ENCODE results near the gene DNASE1L3. TPM values are rescaled to one million over a fixed set of nuclear protein-coding genes. Genes with fewer than 3 reads are reported as not detected.

DNASE1L3 gene
- total and polyA plus RNA-seq, 2 donors (not counting 3 experiments of a cell fraction or from before 2014, with no cell fraction given): 0.95 to 1.3 TPM

- Histone ChIP-seq H3K4me1 (ENCODE audit: control insufficient read depth, extremely low read depth, insufficient read depth, low read length) (no peaks in the 10 kb centered on the region), H3K36me3 (ENCODE audit: control insufficient read depth in 2 of 2, extremely low read depth in 1 of 2, insufficient read depth in 2 of 2, low read length in 2 of 2) (no peaks in the 10 kb centered on the region), H3K9me3 (replicated peaks; ENCODE audit: control insufficient read depth, insufficient read depth, low read length) (no peaks in the 10 kb centered on the region), H3K27ac (ENCODE audit: insufficient read depth, low read depth, low read length) (no peak overlapping the region), H3K27me3 (ENCODE audit: control insufficient read depth in 2 of 2, insufficient read depth in 2 of 2, low read length in 2 of 2) (no peaks in the 10 kb centered on the region), H3K4me2 (ENCODE audit: insufficient read depth, low read length) (no peak overlapping the region), H3K79me2 (ENCODE audit: control insufficient read depth, insufficient read depth, low read length) (no peaks in the 10 kb centered on the region), H3K9ac (replicated peaks; ENCODE audit: extremely low read depth, insufficient read depth, low read length) (no peak overlapping the region), H2AFZ (ENCODE audit: low read depth, low read length) (no peak overlapping the region), H4K20me1 (replicated peaks; ENCODE audit: control insufficient read depth, extremely low read depth, insufficient read depth, low read length) (no peaks in the 10 kb centered on the region), H3K9me1 (replicated peaks; ENCODE audit: control insufficient read depth, extremely low read depth, insufficient read depth, low read length) (no peaks in the 10 kb centered on the region), H3K4me3 (replicated peaks in 1 of 3; ENCODE audit: insufficient read depth in 1 of 3, low read depth in 1 of 3, low read length in 3 of 3) (no peak overlapping the region)
- no TSS peak for BruUV-seq (replicated peaks)
- CTCF ChIA-PET: interaction anchor here (3.2 kb wide), 1 partner anchor 64 kb away, joined by 11 read pairs; no protein-coding TSS in a partner anchor
- FAIRE-seq (no peak), DNase-seq (ENCODE audit: low read depth, low spot score) (no peak)
- POLR2A ChIA-PET: no interaction called here
- dilution Hi-C loops (cut with MboI; ENCODE audit: extremely low pct_ligation_motif_present, low sequenced_read_pairs) (no loop called here), intact Hi-C loops (cut with micrococcal nuclease) (no loop called here)
- no peak for TF ChIP-seq GATA2 (IDR thresholded peaks at IDR 0.05; ENCODE audit: insufficient read depth, insufficient read length, low read depth, low read length)
Observed at GRCh38 chr3:58251631-58252035, 40.9 kb upstream of the DNASE1L3 start.

DNA sequence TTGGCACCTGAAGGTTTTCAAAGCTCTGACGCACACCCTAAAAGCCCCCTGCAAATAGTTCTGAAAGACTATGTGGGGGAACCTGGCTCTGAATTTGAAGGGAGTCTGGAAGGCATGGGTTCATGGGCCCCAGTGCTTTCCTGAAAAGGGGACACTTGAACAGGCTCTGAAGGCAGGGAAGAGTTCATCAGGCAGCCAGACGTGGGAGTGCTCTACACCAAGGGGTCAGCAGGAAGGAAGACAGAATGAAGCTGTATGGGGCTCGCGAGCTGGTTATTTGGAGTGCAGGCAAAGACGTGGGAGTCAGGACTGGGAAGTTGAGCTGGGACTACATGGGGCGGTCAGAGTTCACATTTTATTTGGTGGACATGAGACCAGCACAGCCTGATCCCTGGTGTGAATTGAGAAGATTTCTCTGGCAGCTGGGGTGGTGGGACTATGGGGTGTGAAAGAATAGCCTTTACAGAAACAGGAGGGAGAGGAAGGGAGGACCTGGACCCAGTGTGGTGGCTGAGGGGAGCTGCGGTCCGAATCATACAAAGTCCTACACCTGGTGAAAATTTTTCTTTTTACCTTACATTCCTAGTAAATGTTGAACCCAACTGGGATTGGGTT, 39.4 kb upstream of the DNASE1L3 start:
- TF ChIP-seq POLR2AphosphoS5 (IDR thresholded peaks at IDR 0.05; ENCODE audit: insufficient read depth, low read depth, low read length): no peak
- no peak for TF ChIP-seq POLR2A (IDR thresholded peaks at IDR 0.05; ENCODE audit: low read depth, low read length)
- TF ChIP-seq GATA2 (IDR thresholded peaks at IDR 0.05; ENCODE audit: insufficient read depth, insufficient read length, low read depth, low read length): no peak
- no peak for TF ChIP-seq JUN (IDR thresholded peaks at IDR 0.05; ENCODE audit: borderline replicate concordance, insufficient read depth, insufficient read length, low read depth)
- TF ChIP-seq MYC (IDR thresholded peaks at IDR 0.05; ENCODE audit: low read depth, low read length): no peak
- TF ChIP-seq, protein P1, sequence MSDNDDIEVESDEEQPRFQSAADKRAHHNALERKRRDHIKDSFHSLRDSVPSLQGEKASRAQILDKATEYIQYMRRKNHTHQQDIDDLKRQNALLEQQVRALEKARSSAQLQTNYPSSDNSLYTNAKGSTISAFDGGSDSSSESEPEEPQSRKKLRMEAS (IDR thresholded peaks at IDR 0.05; ENCODE audit: insufficient read depth, insufficient read length): no peak
- no peak for TF ChIP-seq EZH2 (IDR thresholded peaks at IDR 0.05; ENCODE audit: borderline replicate concordance, low read depth, low read length, severe bottlenecking)
- TF ChIP-seq, protein P2, sequence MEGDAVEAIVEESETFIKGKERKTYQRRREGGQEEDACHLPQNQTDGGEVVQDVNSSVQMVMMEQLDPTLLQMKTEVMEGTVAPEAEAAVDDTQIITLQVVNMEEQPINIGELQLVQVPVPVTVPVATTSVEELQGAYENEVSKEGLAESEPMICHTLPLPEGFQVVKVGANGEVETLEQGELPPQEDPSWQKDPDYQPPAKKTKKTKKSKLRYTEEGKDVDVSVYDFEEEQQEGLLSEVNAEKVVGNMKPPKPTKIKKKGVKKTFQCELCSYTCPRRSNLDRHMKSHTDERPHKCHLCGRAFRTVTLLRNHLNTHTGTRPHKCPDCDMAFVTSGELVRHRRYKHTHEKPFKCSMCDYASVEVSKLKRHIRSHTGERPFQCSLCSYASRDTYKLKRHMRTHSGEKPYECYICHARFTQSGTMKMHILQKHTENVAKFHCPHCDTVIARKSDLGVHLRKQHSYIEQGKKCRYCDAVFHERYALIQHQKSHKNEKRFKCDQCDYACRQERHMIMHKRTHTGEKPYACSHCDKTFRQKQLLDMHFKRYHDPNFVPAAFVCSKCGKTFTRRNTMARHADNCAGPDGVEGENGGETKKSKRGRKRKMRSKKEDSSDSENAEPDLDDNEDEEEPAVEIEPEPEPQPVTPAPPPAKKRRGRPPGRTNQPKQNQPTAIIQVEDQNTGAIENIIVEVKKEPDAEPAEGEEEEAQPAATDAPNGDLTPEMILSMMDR (IDR thresholded peaks at IDR 0.05; ENCODE audit: extremely low read depth in 1 of 2, insufficient read depth in 1 of 2, low read depth in 1 of 2, low read length in 2 of 2): no peak
- no peak overlapping the region for H3K4me3 ChIP-seq (replicated peaks in 1 of 3; ENCODE audit: insufficient read depth in 1 of 3, low read depth in 1 of 3, low read length in 3 of 3)
- ChIA-PET CTCF (interaction anchor here (0.9 to 3.2 kb wide), 4 partner anchors 11 to 62 kb away, joined by 3 to 11 read pairs (median 5); partner anchors contain the start of genes HTD2 and RPP14), POLR2A (no interaction called here)
- no peaks in the 10 kb centered on the region for H3K79me2 ChIP-seq (ENCODE audit: control insufficient read depth, insufficient read depth, low read length)
- no peaks in the 10 kb centered on the region for H3K27me3 ChIP-seq (ENCODE audit: control insufficient read depth in 2 of 2, insufficient read depth in 2 of 2, low read length in 2 of 2)
- H3K4me2 ChIP-seq (ENCODE audit: insufficient read depth, low read length): no peak overlapping the region
- no peak overlapping the region for H3K27ac ChIP-seq (ENCODE audit: insufficient read depth, low read depth, low read length)
- peak; percentile 14 for DNase-seq (ENCODE audit: low read depth, low spot score)
- H4K20me1 ChIP-seq (replicated peaks; ENCODE audit: control insufficient read depth, extremely low read depth, insufficient read depth, low read length): no peaks in the 10 kb centered on the region
- no peaks in the 10 kb centered on the region for H3K9me1 ChIP-seq (replicated peaks; ENCODE audit: control insufficient read depth, extremely low read depth, insufficient read depth, low read length)
- no peak overlapping the region for H2AFZ ChIP-seq (ENCODE audit: low read depth, low read length)
- H3K36me3 ChIP-seq (ENCODE audit: control insufficient read depth in 2 of 2, extremely low read depth in 1 of 2, insufficient read depth in 2 of 2, low read length in 2 of 2): no peaks in the 10 kb centered on the region
- no peak overlapping the region for H3K9ac ChIP-seq (replicated peaks; ENCODE audit: extremely low read depth, insufficient read depth, low read length)
- no TSS peak for BruUV-seq (replicated peaks)
- H3K9me3 ChIP-seq (replicated peaks; ENCODE audit: control insufficient read depth, insufficient read depth, low read length): no peaks in the 10 kb centered on the region
- dilution Hi-C loops (cut with MboI; ENCODE audit: extremely low pct_ligation_motif_present, low sequenced_read_pairs) (no loop called here), intact Hi-C loops (cut with micrococcal nuclease) (no loop called here)
- FAIRE-seq: no peak
- no peaks in the 10 kb centered on the region for H3K4me1 ChIP-seq (ENCODE audit: control insufficient read depth, extremely low read depth, insufficient read depth, low read length)

Measured in endothelial cell of umbilical vein (primary cell).